Mucosa of gallbladder (tissue), 1 donor: Measurements from ENCODE around the gene ZFAND3. TPM values are rescaled to one million over a fixed set of nuclear protein-coding genes. Genes with fewer than 3 reads are reported as not detected.

Experiments
- DNase-seq: peaks from one replicate; pipeline ENCODE4 v3.0.0-alpha.2; 2020; ENCODE audit warnings: low spot score
- total RNA-seq: library from RNA; stranded (reverse); gene quantifications from one replicate; pipeline ENCODE4 v1.2.1, GENCODE V29; 2021
- donor health status: DM: no; HTN: no; CAD: no.

The ZFAND3 gene
- total RNA-seq, 1 donor from 2014 or later: 105 TPM

DNA sequence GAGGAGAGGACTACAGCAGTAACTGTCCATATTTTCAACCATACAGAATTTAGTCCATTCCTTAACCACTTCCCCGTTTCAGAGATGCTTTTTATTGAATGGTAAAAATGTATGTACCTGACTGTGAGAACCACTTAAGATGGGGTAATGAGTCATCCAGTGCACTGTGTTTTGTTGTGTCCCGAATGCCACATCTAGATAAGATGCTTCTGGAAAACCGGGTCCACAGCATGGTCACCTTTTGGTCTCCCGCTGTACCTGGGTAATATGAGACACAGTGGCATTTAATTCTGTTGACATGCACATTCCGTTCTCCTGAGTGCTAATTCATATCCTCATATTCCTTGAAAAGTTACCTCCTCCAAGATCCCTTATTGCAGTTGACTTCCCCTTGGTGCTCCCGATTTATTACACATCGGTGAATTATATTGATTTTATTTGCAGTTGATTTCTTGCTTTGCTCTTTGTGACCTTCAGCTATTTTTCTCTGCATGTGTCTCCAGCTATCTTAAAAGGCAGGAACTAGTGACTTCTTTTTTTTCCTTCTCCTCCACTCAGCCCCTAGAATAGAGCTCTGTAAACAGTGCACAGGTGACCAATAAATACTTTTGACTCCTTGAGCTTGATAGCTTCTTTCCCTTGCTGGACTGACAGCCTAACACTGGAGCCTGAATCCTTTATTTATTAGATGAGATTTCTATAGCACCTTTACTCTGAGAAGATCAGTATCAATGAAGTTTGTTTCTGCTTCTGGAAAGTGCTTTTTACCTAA is 314.6 kb downstream of the ZFAND3 start:
- no peak for DNase-seq

DNA sequence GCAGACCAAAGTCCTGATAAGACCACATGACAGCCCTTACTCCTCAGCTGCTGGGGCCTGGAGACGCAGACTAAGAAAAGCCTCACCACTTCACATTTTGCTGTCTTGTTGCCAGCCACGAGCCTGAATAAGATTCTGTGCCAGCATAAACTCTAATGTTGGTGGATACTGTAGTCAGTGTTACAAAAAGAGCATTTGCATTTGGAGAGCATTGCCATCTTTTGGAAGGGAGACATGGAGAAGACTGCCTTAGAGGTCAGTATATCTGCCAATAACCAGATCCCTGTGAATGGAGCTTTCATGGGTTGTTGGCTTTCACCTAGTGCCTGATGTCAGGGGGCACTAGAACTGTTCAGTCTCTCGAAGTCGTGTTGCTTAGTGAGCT is 315.2 kb downstream of the ZFAND3 start:
- DNase-seq: no peak

DNA sequence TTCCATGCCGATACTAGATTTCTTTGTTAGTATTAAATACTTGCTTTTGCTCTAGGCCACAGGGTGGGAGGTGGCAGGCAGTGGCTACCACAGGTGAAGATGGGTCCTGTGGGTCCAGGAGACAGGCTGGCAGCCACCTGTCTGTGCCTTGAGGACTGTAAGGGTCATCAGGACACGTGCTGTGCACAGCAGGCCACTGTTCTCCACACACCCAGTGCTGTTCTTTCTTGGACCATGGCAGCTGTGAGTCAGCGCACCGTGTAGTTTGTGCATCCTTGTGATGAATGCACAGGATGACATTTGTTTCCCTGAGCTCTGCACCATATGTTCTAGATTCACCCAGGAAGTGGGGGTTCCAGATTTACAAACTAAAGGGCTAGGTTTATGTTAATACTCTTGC is 317.0 kb downstream of the ZFAND3 start:
- no peak for DNase-seq

DNA sequence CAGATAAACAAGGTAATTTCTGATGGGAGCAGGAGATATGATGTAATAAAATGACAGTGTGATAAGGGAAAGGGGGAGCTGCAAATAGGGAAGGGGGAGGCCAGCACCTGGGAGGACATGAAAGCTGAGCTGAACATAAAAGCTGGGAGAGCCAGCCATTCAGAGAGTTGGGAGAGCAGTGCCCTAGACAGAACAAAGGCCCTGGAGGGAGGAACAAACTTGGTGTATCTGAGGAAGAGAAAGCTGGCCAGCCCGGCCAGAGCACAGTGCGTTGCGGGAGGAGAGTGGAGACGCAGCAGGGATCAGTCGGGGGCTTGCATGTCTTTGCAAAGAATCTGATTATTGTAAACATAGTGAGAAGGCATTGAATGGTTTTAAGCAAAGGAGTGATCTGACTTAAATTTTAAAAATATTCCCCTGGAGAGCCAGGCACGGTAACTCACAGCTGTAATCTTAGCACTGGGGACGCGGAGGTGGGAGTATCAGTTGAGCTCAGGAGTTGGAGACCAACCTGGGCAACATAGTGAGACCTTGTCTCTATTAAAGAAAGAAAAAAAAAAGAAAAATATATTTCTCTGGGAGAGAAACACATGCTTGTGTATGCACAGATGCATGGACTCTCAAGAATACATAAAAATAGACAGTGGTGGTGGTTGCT is 318.2 kb downstream of the ZFAND3 start:
- DNase-seq: no peak

DNA sequence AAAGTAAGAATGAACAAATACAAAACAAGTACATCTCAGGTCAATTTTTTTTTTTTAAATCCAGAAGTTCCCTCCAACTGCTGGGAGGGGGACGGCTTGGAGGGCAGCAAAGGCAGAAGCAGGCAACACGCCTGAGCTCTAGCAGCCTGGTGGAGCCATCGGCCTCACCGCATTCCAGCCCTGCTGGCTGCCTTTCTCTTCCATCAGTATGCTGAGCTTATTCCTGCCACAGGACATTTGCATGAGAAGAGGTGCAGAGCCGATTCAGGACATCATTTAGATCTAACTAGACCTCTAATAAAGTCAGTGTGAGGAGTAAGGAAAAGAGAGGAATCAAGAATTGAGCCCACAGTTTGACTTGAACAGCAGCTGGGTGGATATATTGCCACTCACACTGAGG is 318.8 kb downstream of the ZFAND3 start:
- no peak for DNase-seq

DNA sequence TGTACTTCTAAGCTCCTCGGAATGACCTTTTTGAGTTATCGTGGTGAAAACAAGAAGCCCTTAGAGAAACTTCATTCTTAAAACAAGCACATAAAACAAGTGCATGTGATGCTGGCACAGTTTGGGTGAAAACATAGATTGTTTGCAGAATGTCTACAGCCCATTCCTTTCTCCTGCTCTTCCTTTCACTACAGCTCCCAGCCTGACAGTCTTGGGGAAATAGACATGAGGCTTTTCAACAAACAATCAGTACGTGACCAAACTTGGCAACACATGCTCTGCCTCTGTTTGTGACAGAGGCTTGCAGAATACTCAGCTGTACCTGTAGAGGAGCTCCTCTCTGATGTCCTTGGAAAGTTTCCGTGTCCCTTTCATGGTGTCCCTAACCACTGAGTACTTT is 321.6 kb downstream of the ZFAND3 start:
- no peak for DNase-seq

DNA sequence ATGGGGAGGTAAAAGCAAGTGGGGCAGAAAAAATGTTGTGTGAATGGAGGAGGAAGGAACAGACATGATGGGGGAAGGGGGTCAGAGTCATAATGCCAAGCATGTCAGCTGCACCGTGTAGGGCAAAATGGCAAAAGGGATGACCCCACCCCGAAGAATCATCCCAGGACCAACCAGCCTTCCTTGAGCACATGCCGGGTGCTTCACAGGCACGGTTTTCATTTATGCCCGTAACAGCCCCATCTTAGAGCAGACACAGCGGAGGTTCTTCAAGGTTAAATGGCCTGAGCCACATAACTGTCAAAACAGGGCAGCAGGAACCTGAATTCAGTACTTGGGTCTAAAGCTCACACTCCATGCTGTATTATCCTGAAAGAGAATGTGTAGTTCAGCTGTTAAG is 322.2 kb downstream of the ZFAND3 start:
- no peak for DNase-seq

DNA sequence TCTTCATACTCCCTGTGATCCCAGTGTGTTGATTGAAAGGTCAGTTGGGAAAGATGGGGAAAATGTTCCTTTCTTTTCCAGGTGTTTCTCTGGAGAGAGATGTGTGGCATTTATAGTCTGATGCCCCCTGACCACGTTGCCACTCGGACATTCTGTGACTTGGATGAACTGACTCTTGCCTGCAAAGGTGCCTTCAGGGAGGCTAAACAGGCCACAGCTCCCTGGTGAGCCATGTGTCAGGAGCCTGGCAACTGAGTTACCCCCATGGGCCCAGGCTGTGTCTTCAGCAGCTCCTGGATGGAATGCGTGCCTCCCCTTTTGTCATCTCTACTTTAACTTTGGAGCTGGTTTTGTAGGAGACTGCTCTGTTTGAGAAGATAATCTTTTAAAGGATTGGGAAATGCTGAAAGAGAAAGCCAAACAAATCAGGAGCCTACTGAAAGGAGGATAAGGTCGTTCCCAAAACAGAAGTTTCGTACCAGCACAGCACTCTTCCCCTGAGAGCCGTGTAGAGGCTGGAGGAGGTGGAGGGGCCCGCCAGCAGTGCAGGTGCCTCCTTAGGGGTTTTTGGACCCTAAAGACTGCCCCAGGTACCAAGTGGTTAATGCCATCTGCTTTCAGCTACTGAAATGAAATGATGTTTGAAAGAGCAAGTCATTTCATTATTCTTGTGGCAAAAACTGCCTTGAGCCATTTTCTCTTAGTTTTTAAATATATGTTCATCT is 322.8 kb downstream of the ZFAND3 start:
- no peak for DNase-seq

DNA sequence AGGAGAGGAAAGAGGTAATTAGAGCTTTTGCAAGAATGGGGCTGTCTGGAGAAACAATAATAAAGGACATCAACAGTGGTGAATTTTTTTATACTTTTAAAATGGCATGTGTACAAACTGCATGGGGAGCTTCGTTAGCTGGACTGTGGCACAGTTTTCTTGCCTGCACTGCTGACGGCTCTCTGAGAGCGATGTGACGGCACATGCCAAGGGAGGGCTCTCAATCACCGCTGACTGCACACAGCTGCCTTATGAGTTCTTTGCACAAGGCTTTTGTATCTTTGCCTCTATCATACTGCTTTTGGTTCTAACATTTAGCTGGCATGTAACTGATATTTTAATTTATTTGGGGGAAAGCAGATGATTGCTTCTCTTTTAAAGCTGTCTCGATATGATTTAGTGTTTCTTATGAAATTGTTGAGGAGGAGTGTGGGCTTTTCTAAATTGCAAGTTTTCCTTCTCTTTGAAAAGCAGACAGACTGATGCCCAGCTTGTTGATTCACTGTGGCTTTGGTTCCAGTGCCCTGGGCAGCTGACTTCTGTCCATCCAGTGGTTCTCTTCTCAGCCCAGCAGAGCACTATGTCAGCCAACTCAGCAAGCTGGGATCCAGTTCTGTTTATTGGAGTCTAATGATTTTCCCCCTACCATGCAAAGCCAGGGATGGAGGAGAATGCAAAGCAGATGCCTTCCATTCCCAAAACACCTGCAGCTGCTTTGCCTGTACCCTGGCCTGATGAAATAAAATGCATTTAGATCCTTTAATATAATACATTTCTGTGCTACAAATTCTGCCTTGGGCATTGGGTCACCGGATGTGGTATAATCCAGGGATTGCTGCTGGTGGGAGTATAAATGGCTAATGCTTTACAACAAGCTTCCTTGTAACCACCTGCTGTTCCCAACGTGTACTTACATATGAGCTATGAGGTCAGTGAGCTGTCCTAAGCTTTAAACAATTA is 323.9 kb downstream of the ZFAND3 start:
- DNase-seq: no peak

DNA sequence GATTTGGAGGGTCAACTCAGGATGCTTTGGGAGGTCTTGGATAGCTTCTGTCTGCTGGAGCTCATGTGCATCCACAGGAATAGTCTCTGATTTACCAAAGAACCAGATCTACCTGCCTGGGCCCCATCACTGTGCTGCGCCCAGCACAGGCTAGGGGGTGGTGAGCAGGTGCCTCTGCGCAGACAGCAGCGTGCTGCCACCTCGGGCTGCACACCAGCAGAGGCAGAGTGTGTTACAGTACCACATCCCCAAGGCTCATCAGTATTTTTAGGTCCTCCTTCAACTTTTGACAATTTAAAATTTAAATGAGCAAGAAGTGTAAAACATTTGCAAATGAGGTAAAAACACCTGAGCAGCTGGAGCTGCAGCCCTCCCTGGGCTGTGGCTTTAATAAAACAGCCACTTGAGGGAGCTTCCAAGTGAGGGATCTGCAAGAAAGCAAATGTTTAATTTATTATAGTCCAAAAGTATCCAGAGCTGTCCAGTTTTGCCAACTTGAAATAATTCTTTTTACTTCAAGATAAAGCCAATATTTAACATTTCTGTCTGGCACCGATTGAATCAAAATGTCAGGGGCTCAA is 324.9 kb downstream of the ZFAND3 start:
- no peak for DNase-seq

DNA sequence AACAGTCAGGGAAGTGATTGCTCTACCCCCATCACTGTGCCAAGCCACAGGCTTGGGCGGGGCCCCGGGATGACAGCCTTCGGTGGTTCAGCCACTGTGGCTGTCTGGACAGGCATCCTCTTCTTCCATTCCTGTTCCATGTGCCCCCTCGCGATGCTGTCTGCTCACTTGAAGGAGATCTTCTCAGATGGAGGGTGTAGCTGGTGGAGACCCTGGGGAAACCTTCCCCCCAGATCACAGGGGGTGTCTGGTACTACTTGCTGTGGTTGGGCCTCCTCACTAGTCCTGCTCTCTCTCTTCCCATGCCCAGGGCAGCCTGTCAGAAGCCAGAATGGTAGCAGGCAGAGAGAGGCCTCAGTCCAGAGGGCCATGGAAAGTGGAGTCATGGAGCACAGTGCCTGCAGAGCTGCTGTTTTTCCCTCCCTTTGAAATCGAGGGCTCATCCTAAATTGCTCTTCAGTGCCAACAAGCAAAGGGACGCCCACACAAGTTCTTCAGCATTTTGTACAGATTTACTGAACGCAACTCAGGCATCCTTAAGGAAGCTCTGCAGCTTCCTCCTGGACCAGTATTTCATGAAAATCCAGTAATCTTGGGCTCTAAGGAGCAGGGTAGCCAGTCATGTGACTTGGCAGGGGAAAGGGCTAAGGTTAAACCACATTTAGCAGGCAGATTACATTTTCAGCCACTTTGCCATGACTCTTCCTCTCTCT is 326.6 kb downstream of the ZFAND3 start:
- DNase-seq: no peak

DNA sequence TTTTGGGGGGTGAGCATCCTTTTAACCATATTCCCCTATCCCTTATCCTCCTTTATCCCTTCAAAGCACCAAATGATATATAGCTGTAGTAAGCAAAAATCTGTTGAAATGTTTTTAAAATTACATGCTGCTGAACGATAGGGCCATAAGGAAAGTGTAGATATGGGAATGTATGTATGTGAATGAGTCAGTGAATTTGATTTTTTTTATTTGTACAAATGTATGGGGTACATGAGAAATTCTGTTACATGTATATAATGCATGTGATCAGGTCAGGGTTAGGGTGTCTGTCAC is 327.2 kb downstream of the ZFAND3 start:
- no peak for DNase-seq

DNA sequence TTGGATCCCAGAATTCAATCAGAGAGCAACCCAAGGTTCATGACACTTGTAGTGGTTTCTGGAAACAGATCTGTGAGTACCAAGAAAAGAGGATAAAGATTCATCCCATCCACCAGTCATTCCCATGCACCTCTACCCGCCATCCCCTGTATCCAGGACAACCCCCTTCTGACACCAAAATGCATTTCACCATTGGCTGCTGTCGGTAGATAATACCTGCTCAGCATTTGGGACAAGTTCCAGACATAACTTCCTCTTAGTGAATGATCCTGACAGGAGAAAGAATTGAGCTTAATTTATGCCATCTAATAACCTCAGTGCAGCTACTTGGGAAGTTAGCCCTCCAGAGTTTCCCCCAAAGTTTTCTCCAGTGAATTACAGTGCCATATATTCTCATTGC is 329.1 kb downstream of the ZFAND3 start:
- no peak for DNase-seq

DNA sequence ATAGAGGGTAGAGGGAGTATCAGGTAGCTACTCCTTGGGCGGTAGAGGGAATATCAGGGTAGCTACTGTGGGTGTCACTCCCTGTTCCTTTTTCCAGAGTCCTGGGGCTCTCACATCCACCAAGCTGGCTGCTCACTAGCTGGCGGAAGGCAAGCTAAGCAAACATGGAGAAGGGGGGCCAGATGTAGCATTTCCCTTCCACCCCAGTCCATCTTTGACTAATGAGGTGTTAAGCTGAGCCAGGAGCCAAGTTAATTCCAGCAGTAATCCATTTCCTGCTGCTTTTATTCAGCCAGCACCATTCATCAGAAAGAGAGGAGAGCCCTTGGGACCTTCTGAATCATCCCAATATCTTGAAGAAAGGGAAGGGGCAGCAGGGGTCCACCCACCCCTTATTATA is 330.0 kb downstream of the ZFAND3 start:
- no peak for DNase-seq

DNA sequence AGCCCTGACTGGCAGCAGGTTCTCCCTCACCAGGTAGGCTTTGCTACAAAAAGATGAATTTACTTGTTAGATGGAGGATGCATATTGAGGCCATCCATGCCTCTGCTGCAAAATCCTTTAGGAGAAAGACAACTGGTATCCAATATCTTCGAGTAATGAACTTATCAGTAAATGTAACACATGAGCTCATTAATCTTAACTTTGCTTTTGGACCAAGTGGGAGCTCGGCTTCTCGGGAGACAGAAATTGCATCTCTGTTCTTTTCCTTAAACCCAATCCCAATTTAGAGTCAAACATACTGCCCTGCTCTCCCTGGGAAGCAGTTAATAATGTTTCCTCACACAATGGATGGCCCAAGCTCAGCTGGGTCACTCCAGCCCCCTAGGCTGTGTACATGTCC is 330.5 kb downstream of the ZFAND3 start:
- no peak for DNase-seq

DNA sequence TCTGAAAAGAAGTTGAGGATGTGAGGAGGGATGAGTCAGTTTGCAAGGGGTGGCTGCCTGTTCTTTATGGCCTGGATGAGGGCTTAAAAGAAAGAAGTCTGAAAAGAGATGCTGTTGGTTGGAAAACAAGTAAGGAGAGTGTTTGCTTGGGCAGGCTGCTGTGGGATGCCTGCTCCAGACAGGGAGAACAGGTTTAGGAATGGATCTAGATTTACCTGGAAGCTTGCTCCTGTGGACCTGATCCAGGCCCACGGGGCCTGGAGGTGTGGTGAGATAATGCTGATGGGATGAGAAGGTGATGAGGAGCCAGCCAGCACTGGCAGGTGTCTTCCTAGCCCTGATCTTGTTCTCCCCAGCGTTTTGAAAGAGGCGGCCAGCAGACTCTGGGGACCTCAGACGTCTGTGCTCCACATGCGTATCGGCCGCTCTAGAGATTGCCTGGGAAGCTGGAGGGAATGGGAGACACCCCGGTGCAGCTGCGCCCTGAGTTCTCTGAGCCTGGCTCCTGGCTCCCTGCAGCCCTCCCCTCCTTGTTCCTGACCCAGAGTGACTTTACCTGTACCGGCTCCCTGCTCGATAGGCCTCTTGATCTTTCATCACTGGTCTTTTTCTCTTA is 331.3 kb downstream of the ZFAND3 start:
- DNase-seq: no peak

DNA sequence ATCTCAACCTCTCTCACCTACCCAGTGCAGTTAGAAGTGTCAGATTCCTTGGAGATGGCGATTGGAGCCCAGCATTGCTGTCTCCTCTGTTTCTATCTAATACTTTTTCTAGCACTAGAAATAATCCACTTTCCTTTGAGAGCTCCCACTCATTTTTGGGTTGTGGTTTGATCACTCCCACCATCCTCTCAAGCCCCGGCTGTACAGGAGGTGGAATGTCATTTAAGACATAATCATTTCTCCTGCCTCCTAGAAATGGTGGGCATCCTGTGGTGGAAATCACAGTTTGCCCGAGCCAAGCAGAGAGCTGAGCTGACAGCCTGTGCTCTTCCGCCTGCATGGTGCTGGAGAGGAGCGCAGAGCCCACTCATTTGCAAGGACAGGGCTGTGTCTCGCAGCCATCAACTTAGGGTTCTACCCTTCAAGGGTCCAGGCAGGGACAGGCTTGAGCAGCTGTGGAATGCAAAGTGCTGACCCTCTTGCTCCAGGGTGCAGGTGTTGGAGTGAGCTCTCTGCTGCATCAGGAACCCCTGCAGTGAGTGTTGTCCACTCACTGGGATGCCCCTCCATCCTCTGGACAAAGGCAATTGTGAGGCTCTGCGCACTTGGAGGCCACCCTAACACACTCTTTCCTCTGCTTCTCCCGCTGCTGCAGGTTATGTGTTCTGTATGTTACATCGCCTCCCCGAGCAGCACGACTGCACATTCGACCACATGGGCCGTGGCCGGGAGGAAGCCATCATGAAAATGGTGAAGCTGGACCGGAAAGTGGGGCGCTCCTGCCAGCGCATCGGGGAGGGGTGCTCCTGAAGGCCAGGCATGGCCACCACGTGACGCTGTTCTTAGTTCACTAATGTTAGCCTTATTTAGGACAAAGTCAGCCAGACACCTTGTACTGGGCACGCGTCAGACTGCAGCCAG is 332.3 kb downstream of the ZFAND3 start:
- DNase-seq: no peak

DNA sequence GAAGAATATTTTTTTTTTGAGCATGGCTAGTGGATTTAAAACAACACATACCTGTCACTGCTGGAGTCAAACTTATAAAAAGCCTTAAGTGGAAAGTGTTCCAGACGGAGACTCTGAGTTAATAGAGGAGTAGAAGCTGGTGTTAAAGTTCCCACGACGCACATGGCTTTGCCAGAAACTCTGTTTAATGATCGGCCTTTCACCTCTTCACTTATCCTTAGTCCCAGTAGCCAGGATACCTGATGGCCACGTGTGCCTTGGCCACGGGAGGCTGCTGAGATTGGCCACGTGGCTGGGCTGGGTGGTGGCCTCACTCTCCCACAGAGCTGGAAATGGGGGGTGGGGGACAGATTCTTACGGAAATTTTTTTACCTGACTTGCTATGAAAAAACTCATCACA is 333.1 kb downstream of the ZFAND3 start:
- DNase-seq: no peak

DNA sequence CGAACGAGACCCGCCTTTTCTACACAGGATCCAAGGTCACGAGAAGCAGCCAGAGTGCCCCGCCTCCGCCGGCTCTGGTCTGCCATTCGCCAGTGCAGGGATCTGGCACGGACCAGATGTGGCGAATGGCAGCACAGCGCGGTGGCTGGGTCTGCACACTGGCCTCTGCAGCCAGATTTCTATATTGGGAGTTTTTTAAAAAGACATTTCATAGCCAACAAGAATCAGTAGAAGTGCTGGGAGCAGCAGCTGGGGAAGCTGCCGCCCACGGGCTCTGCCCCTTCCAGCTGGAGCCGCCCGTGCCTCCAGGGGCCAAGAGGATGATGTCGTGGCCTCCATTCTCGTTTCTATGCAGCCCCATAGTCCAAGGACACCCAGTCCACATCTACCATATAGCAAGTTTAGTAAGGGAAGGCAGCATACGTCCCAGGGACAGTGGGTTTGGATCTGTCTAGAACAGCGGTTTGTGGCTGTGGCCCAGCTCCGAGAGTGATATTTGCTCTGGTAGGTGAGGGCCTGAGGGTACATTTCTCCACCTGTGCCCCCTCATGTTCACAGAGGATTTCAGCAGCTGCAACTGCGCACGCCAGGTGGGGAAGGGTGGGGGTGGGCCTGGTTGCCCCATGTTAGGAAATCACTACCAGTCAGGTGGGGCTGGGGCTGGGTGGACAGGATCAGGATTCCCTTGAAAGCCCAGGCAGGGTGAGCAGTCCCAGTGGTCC is 333.7 kb downstream of the ZFAND3 start:
- no peak for DNase-seq
